ENCODE data around the gene PCDHGA9.

GRCh38 chr5:141403387-141403786, 809 bp downstream of the PCDHGA9 start:
- TF ChIP-seq, protein P1, sequence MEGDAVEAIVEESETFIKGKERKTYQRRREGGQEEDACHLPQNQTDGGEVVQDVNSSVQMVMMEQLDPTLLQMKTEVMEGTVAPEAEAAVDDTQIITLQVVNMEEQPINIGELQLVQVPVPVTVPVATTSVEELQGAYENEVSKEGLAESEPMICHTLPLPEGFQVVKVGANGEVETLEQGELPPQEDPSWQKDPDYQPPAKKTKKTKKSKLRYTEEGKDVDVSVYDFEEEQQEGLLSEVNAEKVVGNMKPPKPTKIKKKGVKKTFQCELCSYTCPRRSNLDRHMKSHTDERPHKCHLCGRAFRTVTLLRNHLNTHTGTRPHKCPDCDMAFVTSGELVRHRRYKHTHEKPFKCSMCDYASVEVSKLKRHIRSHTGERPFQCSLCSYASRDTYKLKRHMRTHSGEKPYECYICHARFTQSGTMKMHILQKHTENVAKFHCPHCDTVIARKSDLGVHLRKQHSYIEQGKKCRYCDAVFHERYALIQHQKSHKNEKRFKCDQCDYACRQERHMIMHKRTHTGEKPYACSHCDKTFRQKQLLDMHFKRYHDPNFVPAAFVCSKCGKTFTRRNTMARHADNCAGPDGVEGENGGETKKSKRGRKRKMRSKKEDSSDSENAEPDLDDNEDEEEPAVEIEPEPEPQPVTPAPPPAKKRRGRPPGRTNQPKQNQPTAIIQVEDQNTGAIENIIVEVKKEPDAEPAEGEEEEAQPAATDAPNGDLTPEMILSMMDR (IDR thresholded peaks at IDR 0.05; ENCODE audit: low read depth, low read length): no peak
- TF ChIP-seq EZH2phosphoT487 (IDR thresholded peaks at IDR 0.05; ENCODE audit: low read depth): no peak

Data from OCI-LY3 (cell line).